ENCODE measurements around the gene NHSL2.

DNA sequence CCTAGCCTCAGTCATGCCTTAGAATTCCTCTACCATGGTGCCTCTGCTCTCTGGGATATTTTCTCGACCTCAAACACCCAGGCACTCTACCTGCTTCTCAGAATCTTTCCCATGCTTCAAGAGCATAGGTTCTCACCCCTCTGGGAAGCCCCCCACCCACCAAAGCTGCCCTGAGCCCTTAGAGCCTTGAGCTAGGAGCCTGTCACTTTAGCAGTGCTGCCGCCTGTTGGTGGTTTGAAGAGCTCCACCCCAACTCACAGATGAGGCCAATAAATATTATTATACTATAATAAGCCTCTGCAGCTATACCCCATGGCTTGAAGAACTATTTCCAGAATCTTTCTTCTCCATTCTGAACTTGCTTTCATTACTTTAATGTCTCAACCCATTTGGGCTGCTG, 111.3 kb downstream of the NHSL2 start:
- TF ChIP-seq, protein P1, sequence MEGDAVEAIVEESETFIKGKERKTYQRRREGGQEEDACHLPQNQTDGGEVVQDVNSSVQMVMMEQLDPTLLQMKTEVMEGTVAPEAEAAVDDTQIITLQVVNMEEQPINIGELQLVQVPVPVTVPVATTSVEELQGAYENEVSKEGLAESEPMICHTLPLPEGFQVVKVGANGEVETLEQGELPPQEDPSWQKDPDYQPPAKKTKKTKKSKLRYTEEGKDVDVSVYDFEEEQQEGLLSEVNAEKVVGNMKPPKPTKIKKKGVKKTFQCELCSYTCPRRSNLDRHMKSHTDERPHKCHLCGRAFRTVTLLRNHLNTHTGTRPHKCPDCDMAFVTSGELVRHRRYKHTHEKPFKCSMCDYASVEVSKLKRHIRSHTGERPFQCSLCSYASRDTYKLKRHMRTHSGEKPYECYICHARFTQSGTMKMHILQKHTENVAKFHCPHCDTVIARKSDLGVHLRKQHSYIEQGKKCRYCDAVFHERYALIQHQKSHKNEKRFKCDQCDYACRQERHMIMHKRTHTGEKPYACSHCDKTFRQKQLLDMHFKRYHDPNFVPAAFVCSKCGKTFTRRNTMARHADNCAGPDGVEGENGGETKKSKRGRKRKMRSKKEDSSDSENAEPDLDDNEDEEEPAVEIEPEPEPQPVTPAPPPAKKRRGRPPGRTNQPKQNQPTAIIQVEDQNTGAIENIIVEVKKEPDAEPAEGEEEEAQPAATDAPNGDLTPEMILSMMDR (IDR thresholded peaks at IDR 0.05), result peak in 1 of 6 experiments; percentile 28
- TF ChIP-seq POLR2A (IDR thresholded peaks at IDR 0.05), result no peak

Measured in thyroid gland (tissue), 4 donors.